SKM-1 (cell line): ENCODE results near the gene GOLPH3L.
"Not testable (repeated sequence)": the region's sequence is repeated elsewhere in the genome, so short reads cannot be mapped to it uniquely, and the experiment has no call there.

Source experiments
- DNase-seq: peaks from one replicate; lab custom pipeline; 2025; ENCODE audit not compliant: unreplicated experiment; lab: John Stamatoyannopoulos, UW

The GOLPH3L gene

DNA sequence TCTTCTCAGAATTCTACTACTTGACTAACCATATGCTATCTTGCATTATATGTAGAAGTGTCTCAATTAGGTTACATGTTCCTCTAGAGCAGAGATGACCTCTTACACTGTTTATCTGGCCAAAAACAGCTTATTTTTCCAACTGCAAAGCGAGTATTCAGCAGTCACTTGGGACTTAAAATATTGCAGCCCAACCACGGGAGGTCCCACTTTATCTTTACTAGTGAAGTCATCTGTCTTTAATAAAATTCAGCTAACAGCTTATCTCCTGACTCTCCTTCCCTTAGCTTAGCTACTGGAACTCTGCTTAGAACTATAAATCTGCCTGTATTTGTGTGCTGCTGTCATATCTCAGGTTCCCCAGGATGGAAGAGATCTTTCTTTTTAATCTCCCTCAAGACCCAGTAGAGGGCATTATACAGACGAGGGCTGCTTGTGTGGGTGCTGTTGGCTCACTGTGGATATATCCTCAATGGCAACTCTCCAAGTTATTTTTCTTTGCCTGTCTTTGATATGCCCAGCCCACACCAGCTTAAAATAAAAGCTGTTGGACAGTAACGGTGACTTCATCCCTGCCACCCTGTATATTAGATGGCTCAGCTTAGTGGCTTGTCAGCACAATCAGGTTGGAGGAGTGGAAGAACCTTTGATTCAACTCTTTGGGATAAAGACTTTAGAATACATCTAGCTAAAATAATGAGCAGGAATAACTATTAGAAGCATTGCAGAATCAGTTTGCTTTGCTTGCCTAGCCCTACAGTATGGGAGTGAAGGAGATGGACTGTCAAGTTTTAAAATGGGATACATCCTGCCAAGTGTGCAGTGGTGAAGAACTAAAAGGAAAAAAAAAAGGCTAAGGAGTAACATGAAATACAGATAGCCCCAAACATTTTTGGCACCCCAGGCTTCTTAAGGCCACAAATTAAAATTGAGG, 77.1 kb downstream of the GOLPH3L start:
- DNase-seq = peak; percentile 24

DNA sequence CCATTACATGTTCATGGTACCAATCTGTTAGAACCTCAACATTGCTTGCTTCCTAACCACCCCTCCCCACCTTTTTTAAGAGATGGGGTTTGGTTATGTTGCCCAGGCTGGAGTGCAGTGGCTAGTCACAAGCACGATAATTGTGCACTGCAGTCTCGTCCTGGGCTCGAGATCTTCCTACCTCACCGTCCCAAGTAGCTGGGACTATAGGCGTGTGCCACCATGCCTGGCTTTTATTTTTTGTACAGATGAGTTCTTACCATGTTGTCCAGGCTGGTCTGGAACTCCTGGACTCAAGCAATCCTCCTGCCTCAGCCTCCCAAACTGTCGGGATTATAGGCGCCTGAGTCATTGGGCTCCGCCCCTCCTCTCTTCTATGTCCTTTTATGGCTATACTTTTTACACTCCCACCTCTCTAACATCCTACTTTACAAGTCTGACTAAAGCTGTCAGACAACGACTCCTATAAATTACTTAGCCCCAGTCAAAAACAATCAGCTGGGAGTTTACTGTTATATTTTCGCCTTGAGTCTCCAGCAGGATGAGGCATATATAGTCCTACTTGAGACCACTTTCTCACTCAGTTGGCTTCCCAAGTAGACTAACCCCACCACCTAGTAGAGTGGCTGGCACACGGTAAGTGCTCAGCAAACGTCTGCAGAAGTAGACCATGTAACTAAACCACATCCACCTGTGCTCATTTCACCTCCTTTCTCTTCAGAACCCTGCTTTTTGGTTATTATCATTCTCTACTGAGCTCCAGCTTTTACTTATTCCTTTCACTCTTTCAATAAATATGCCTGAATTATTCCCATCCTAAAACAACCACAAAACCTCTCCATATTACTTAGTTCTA, 81.4 kb downstream of the GOLPH3L start:
- no peak for DNase-seq

DNA sequence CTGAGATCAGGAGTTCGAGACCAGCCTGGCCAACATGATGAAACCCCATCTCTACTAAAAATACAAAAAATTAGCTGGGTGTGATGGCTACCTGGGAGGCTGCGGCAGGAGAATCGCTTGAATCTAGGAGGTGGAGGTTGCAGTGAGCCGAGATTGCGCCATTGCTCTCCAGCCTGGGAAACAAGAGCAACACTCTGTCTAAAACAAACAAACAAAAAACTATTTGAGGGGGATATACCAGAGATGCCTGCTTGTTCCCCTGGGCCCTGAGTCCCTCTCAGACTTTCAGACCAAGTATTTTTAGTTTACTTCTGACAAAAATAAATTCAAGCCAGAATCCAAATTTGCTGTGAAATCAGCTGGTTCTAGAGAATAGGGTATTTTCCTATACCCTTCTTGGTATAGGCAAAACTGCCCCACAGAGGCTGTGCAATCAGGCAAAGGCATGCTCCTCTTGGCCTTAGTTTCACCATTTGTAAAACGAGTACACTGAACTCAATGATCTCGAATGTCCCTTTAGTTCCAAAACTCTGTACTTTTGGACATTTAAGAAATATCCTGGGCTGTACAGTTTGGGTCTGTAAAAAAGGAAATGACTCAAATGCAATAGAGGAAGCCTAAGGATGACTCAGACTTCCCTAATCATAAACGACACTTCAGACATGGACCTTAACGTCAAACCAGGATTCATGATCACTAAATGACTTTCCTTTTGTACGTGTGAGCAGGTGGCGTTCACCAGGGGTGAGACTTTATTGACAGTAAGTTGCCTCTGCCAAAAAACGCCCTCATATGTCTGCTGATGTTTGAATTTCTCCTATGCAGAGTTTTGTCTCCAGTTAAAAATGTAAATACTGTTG, 83.7 kb downstream of the GOLPH3L start:
- peak; percentile 99 for DNase-seq

DNA sequence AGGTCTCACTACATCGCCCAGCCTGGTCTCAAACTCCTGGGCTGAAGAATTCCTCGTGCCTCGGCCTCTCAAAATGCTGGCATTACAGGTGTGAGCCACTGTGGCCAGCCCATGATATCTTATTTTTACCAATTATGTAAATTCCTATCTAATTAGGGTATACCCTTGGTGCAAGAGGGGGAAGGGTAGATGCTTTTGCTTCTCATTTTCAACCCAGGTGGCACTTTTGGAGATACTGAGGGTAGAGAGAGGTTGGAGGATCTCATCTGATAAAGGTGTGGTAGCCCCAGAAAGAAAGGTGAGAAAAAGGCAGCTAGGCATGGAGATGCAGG, 85.0 kb downstream of the GOLPH3L start:
- DNase-seq = no peak

DNA sequence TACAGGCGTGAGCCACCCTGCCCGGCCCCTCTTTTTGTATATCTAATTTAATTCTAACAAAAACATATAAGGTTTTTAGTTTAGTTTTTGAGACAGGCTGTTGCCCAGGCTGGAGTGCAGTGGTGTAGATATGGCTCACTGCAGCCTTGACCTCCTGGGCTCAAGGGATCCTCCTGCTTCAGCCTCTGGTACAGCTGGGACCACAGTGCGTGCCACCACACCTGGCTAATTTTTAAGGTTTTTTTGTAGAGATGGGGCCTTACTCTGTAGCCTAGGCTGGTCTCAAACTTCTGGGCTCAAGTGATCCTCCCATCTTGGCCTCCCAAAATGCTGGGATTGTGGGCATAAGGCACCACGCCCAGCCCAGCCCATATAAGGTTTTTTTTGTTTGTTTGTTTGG, 86.4 kb downstream of the GOLPH3L start:
- DNase-seq = no peak

DNA sequence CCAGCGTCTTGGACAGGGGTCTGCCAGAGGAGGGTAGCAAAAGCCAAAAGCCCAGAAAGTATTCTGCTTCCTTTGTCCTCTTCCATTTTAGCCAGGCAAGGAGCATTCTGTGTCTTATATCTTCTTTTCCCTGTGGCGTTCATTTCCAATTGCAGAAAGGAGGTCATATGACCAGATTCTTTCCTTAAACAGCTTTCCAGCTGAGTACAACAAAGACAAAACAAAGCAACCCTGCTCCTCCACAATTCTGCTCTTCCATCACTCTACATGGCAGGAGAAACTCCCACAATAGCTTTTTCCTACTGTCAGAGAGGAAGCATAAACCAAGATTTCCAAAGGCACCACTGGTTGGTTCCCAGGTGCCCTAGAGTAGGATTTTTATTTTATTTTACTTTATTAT, 87.2 kb downstream of the GOLPH3L start:
- no peak for DNase-seq

DNA sequence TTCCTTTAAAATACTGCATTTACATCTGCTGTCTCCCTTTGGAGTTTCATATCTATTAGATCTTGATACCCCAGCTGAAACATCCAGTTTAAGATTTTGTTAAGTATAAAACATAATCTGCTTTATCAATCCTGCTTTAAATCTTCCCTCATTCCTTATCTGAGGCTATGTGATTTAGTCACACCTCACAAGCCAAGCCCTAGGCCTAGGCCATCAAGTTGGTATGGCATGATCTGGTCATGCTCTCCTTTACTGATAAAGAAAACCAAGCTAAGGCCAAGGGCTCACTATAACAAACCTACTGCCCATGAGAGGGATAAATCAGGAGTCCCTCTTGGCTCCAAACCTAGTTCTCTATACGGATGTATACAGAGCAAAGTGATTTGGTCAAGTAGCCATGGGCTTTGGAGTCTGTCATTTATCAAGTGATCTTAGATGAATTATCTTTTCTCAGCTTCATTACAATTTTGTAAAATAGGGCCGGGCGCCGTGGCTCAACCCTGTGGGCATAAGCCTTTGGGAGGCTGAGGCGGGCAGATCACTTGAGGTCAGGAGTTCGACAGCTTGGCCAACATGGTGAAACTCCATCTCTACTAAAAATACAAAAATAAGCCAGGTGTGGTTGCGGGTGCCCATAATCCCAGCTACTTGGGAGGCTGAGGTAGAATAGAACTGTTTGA, 90.4 kb downstream of the GOLPH3L start:
- DNase-seq = no peak

DNA sequence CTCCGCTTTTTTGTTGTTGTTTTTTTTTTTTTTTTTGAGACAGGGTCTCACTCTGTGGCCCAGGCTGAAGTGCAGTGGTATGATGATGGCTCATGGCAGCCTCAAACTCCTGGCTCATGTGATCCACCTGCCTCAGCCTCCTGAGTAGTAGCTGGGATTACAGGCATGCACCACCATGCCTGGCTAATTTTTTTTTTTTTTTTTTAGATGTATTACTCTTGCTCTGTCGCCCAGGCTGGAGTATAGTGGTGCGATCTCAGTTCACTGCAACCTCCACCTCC, 91.6 kb downstream of the GOLPH3L start:
- DNase-seq = not testable (repeated sequence)

DNA sequence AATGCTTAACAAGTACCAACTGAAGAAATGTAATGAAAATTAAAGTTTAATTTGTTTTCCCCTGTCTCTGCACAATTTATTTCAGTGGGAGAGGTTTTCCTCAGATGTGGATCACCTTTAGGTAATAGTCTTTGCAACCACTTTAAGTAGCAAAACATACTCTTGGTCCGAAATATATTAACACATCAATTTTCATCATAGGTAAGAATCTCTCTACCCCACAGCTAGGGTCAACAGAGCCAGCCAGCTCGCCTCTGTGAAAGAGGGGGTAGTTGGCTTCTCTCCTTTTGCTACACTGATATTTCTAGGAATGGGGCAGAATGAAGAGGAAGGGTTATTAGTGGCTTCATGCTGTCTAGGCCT, 92.7 kb downstream of the GOLPH3L start:
- no peak for DNase-seq

DNA sequence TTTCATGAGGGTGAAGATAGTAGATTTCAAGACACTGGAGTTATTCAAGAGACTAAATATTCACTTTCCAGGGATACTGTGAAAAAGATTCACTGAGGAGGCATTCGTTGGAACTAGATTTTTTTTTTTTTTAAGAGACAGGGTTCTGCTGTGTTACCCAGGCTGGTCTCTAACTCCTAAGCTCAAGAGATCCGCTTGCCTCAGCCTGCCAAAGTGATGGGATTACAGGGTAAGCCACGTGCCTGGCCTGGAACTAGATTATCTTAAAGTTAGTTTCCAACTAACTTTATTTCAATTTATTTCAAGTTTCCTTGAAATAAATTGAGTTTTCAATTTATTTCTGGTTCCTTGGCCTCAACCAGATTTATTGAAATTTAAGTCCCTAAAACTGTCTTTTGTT, 93.2 kb downstream of the GOLPH3L start:
- no peak for DNase-seq

DNA sequence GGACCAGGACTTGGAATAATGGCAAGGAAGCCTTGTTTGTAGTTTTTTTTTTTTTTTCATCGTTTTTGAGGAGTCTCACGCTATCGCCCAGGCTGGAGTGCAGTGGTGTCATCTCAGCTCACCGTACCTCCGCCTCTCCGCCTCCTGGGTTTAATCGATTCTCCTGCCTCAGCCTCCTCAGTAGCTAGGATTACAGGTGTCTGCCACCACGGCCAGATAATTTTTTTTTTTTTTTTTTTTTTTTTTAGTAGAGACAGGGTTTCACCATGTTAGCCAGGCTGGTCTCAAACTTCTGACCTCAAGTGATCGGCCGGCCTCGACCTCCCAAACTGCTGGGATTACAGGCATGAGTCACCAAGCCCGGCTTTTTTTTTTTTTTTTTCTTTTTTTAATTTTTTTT, 94.6 kb downstream of the GOLPH3L start:
- DNase-seq = not testable (repeated sequence)

DNA sequence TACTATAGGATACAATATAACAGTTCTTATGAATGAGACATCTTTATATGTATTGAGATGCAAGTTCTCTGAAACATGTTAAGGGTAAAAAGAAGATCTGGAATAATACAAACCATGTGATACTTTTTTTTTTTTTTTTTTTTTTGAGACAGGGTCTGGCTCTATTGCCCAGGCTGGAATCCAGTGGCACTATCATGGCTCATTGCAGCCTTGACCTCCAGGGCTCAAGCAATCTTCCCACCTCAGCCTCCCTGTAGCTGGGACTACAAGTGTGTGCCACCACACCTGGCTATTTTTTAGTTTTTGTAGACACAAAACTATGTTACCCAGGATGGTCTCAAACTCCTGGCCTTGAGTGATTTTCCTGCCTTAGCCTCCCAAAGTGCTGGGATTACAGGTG, 95.4 kb downstream of the GOLPH3L start:
- no peak for DNase-seq

DNA sequence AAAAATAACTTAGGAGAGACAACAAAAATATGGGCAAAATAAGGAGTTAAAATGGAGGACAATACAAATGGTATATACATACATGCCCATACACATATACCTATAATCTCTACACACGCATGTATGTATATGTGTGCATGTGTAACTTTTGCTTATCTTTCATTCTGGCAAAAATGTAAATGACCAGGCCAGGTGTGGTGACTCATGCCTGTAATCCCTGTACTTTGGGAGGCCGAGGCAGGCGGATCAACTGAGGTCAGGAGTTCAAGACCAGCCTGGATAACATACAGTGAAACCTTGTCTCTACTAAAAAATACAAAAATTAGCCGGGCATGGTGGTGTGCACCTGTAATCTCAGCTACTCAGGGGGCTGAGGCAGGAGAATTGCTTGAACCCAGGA, 98.6 kb downstream of the GOLPH3L start:
- DNase-seq = not testable (repeated sequence)

DNA sequence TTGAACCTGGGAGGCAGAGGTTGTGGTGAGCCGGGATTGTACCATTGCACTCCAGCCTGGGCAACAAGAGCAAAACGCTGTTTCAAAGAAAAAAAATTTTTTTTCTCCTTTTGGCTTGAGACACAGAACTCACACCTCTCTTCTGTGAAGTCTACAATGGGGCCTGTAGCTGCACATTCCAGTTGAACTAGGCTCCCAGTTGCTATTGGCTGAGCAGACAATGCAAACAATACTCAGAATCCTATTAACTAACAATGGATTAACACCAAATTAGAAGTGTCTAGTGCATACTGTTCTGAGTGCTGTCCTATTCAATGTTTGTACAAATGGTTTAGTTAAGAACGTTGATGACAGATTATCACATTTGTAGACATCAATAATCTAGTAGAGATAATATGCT, 100.0 kb downstream of the GOLPH3L start:
- DNase-seq = no peak
